HG03342 (cell line): ENCODE measurements around the gene NRL.
A peak's percentile ranks its signal among the peaks of the same experiment; 100 is the strongest.
"Not testable (repeated sequence)": the region's sequence is repeated elsewhere in the genome, so short reads cannot be mapped to it uniquely, and the experiment has no call there.

Source experiments
- ATAC-seq: cut with Tn5 transposase; IDR thresholded peaks from one replicate; pipeline ENCODE4 v1.9.1; 2021; ENCODE audit warnings: mild to moderate bottlenecking, moderate library complexity; ENCODE audit not compliant: unreplicated experiment

NRL gene

GRCh38 chr14:24054646-24055045 lies 60.1 kb downstream of the NRL start:
- ATAC-seq: no peak

GRCh38 chr14:24054324-24054641 lies 60.5 kb downstream of the NRL start:
- ATAC-seq: no peak

GRCh38 chr14:24053548-24054323 lies 61.0 kb downstream of the NRL start:
- no peak for ATAC-seq

GRCh38 chr14:24052656-24053547 lies 61.8 kb downstream of the NRL start:
- no peak for ATAC-seq

GRCh38 chr14:24051789-24052655 lies 62.7 kb downstream of the NRL start, which contains the start of gene CARMIL3:
TSS of gene CARMIL3 (plus strand) at chr14:24052009. CDS start at chr14:24052154, 145 bp downstream.
- peak; percentile 67 for ATAC-seq

GRCh38 chr14:24051176-24051788 lies 63.5 kb downstream of the NRL start:
- ATAC-seq: no peak

GRCh38 chr14:24050753-24051152 lies 64.0 kb downstream of the NRL start:
- not testable (repeated sequence) for ATAC-seq

GRCh38 chr14:24049002-24049401 lies 65.7 kb downstream of the NRL start:
- not testable (repeated sequence) for ATAC-seq

- ATAC-seq: no peak
These were observed 72.0 kb downstream of the NRL start for GRCh38 chr14:24042746-24043145.

- no peak for ATAC-seq
These were observed 74.1 kb downstream of the NRL start for GRCh38 chr14:24040692-24041091.

- ATAC-seq: no peak
These were observed 76.1 kb downstream of the NRL start for GRCh38 chr14:24038686-24039085.

GRCh38 chr14:24037658-24038037 lies 77.1 kb downstream of the NRL start:
- no peak for ATAC-seq

GRCh38 chr14:24036963-24037657 lies 77.6 kb downstream of the NRL start:
- peak; percentile 14 for ATAC-seq

- ATAC-seq: peak; percentile 54
These were observed 78.4 kb downstream of the NRL start for GRCh38 chr14:24036169-24036962.

- peak; percentile 17 for ATAC-seq
These were observed 79.0 kb downstream of the NRL start for GRCh38 chr14:24035769-24036168.

- no peak for ATAC-seq
These were observed 81.9 kb downstream of the NRL start for GRCh38 chr14:24032727-24033418.

- ATAC-seq: not testable (repeated sequence)
These were observed 83.4 kb downstream of the NRL start for GRCh38 chr14:24031331-24031730.

- not testable (repeated sequence) for ATAC-seq
These were observed 85.1 kb downstream of the NRL start for GRCh38 chr14:24029687-24030086.
